Measurements from ENCODE around the gene SH3BP2.

SH3BP2 gene

GRCh38 chr4:2863649-2864048 is 70.8 kb downstream of the SH3BP2 start:
- TF ChIP-seq REST (IDR thresholded peaks at IDR 0.05; ENCODE audit: insufficient read depth in 1 of 2, low read depth in 2 of 2, low read length in 2 of 2) (no peak), TAF1 (IDR thresholded peaks at IDR 0.05; ENCODE audit: borderline replicate concordance, insufficient read depth, low read length) (no peak), POLR2AphosphoS5 (IDR thresholded peaks at IDR 0.05; ENCODE audit: low read depth, low read length) (no peak), FOXP2 (optimal IDR thresholded peaks at IDR 0.05; ENCODE audit: borderline replicate concordance, extremely low read depth, extremely low read length, insufficient read depth) (no peak), SIN3A (IDR thresholded peaks at IDR 0.05; ENCODE audit: borderline replicate concordance, insufficient read depth, low read length) (no peak)

DNA sequence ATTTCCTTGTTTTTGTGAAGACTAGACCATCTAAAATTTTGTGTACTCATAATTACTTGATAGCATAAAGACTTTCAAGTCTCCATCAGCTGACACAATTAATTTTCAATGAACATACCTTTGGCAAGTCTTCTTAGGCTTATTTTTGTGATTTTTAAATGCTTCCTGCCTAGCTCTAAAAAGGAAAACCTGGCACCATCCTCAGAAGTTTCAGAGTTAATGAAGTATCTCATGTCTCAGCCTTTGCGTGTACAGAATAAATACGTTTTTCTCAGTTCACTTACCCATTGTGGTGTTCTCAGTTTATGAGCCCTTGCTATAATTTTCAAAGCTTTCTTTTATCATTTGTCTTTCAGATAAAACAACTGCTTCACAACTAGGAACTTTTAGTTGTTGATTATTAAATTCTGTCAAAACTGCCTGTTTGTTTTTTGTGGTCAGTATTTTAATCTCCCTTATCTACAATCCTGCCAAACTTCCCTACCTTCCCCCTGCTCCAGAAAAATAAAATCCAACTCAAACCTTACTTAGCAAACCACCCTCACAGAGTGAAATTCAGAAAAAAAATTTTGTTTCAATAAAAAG is 72.4 kb downstream of the SH3BP2 start:
- TF ChIP-seq FOXP2 (optimal IDR thresholded peaks at IDR 0.05; ENCODE audit: borderline replicate concordance, extremely low read depth, extremely low read length, insufficient read depth) (no peak), SIN3A (IDR thresholded peaks at IDR 0.05; ENCODE audit: borderline replicate concordance, insufficient read depth, low read length) (no peak), TAF1 (IDR thresholded peaks at IDR 0.05; ENCODE audit: borderline replicate concordance, insufficient read depth, low read length) (no peak), POLR2AphosphoS5 (IDR thresholded peaks at IDR 0.05; ENCODE audit: low read depth, low read length) (no peak), REST (IDR thresholded peaks at IDR 0.05; ENCODE audit: insufficient read depth in 1 of 2, low read depth in 2 of 2, low read length in 2 of 2) (no peak)

DNA sequence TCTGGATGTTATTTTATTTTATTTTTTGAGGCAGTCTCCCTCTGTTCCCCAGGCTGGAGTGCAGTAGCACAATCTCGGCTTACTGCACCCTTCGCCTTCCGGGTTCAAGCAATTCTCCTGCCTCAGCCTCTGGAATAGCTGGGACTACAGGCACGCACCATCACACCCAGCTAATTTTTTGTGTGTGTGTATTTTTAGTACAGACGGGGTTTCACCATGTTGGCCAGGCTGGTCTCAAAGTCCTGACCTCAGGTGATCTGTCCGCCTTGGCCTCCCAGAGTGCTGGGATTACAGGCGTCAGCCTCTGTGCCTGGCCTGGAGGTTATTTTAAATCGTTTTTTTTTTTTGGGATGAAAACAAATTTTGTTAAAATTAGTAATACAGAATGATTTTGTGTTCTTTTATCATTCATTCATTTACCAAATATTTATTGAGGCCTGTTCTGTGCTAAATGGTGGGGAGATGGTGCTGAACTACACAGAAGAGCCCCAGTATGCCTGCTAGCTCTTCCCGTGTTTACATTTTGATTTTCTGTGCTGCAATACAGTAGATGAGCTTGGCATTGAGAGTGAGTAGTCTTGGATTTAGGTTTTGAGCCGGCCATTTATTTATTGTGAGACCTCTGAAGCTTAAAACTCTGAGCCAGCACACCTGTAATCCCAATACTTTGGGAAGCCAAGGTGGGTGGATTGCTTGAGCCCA is 73.4 kb downstream of the SH3BP2 start:
- TF ChIP-seq FOXP2 (optimal IDR thresholded peaks at IDR 0.05; ENCODE audit: borderline replicate concordance, extremely low read depth, extremely low read length, insufficient read depth) (no peak), REST (IDR thresholded peaks at IDR 0.05; ENCODE audit: insufficient read depth in 1 of 2, low read depth in 2 of 2, low read length in 2 of 2) (no peak), TAF1 (IDR thresholded peaks at IDR 0.05; ENCODE audit: borderline replicate concordance, insufficient read depth, low read length) (no peak), SIN3A (IDR thresholded peaks at IDR 0.05; ENCODE audit: borderline replicate concordance, insufficient read depth, low read length) (no peak), POLR2AphosphoS5 (IDR thresholded peaks at IDR 0.05; ENCODE audit: low read depth, low read length) (no peak)

- TF ChIP-seq TAF1 (IDR thresholded peaks at IDR 0.05; ENCODE audit: borderline replicate concordance, insufficient read depth, low read length), result no peak
- TF ChIP-seq SIN3A (IDR thresholded peaks at IDR 0.05; ENCODE audit: borderline replicate concordance, insufficient read depth, low read length), result no peak
- no peak for TF ChIP-seq FOXP2 (optimal IDR thresholded peaks at IDR 0.05; ENCODE audit: borderline replicate concordance, extremely low read depth, extremely low read length, insufficient read depth)
- TF ChIP-seq POLR2AphosphoS5 (IDR thresholded peaks at IDR 0.05; ENCODE audit: low read depth, low read length), result no peak
- TF ChIP-seq REST (IDR thresholded peaks at IDR 0.05; ENCODE audit: insufficient read depth in 1 of 2, low read depth in 2 of 2, low read length in 2 of 2), result no peak
Measured at GRCh38 chr4:2866891-2867290, 74.0 kb downstream of the SH3BP2 start.

All from PFSK-1 (cell line).